Skin epidermis (tissue), 12 donors: ENCODE data around the gene IL17RB.
A peak's percentile ranks its signal among the peaks of the same experiment; 100 is the strongest.

Experiments
- H3K27ac ChIP-seq, 21 experiments: fragments of 200-600 bp; sonication (generic) in 11 of 21; one replicate each; pipeline ENCODE4 v1.5.0; 2020; ENCODE audit warnings: mild to moderate bottlenecking in 3 of 21, inconsistent platforms in 2 of 21, moderate library complexity in 2 of 21
- H3K4me3 ChIP-seq, 7 experiments: fragments of 200-600 bp; sonication (generic) in 2 of 7; one replicate each; pipeline ENCODE4 v1.5.0; 2020; ENCODE audit warnings: inconsistent platforms in 2 of 7, mild to moderate bottlenecking in 2 of 7, moderate library complexity in 1 of 7

The IL17RB gene

GRCh38 chr3:53891497-53892285 lies 45.3 kb downstream of the IL17RB start, which contains the start of gene SELENOK:
SELENOK (minus strand) TSS chr3:53891859.
- Histone ChIP-seq H3K27ac (peak within 1 kb of the TSS; percentile 62 to 98 (median 92)), H3K4me3 (peak within 1 kb of the TSS; percentile 83 to 99 (median 97))

GRCh38 chr3:53892286-53892637 lies 45.9 kb downstream of the IL17RB start:
- Histone ChIP-seq H3K27ac (peak overlapping the region in 20 of 21 experiments; percentile 36 to 98 (median 92)), H3K4me3 (peak overlapping the region; percentile 83 to 99 (median 97))

GRCh38 chr3:53899750-53900149 lies 53.4 kb downstream of the IL17RB start:
- no peak overlapping the region for H3K27ac ChIP-seq
- H3K4me3 ChIP-seq, result no peak overlapping the region

- no peak overlapping the region for H3K27ac ChIP-seq
- H3K4me3 ChIP-seq, result no peak overlapping the region
Measured at GRCh38 chr3:53900666-53901331, 54.4 kb downstream of the IL17RB start.

- Histone ChIP-seq H3K4me3 (no peak overlapping the region), H3K27ac (no peak overlapping the region)
Measured at GRCh38 chr3:53902067-53902466, 55.7 kb downstream of the IL17RB start.

GRCh38 chr3:53902711-53903110 lies 56.3 kb downstream of the IL17RB start:
- Histone ChIP-seq H3K27ac (no peak overlapping the region), H3K4me3 (no peak overlapping the region)

- no peak overlapping the region for H3K27ac ChIP-seq
- no peak overlapping the region for H3K4me3 ChIP-seq
Measured at GRCh38 chr3:53913401-53913800, 67.0 kb downstream of the IL17RB start.
